Tibial nerve (tissue), 4 donors: ENCODE data around the gene NFIA. TPM values are rescaled to one million over a fixed set of nuclear protein-coding genes. Genes with fewer than 3 reads are reported as not detected.

Source experiments
- DNase-seq, 2 donors: peaks; one replicate each; pipeline ENCODE4 v3.0.0-alpha.2; 2019; ENCODE audit warnings: low spot score in 2 of 2
- H3K27ac ChIP-seq, 4 donors: fragments of 200-600 bp; sonication (generic) in 3 of 4; one replicate each; pipeline ENCODE4 v1.5.1; 2017 to 2019; ENCODE audit warnings: mild to moderate bottlenecking in 1 of 4
- H3K27me3 ChIP-seq, 2 donors: fragments of 200-600 bp; sonication (generic) in 1 of 2; one replicate each; pipeline versions ENCODE4 v1.5.1 to v1.6.0; 2017 to 2019
- H3K36me3 ChIP-seq, 3 donors: fragments of 200-600 bp; sonication (generic); one replicate each; pipeline ENCODE4 v1.5.1; 2018 to 2019
- H3K4me1 ChIP-seq, 4 donors: fragments of 200-600 bp; sonication (generic) in 3 of 4; one replicate each; pipeline ENCODE4 v1.5.1; 2017 to 2019
- H3K4me3 ChIP-seq, 4 donors: fragments of 200-600 bp; sonication (generic) in 3 of 4; one replicate each; pipeline ENCODE4 v1.5.1; 2017 to 2019; ENCODE audit warnings: mild to moderate bottlenecking in 1 of 4, moderate library complexity in 1 of 4
- H3K9me3 ChIP-seq, 4 donors: fragments of 200-600 bp; sonication (generic) in 3 of 4; one replicate each; pipeline ENCODE4 v1.5.1; 2017 to 2019
- CTCF ChIP-seq, 5 experiments: fragments of 200-600 bp in 3 of 5; fragments of 450-650 bp in 2 of 5; sonication (generic) in 3 of 5; IDR thresholded peaks; one replicate each; pipeline ENCODE4 v1.5.1; 2016 to 2019; ENCODE audit warnings: antibody characterized with exemption in 5 of 5, mild to moderate bottlenecking in 3 of 5, moderate library complexity in 2 of 5
- EP300 ChIP-seq, 2 donors: sonication (generic); formaldehyde crosslinking; IDR thresholded peaks; one replicate each; pipeline ENCODE4 v1.6.1; 2017; ENCODE audit warnings: antibody characterized with exemption in 2 of 2, mild to moderate bottlenecking in 1 of 2
- POLR2A ChIP-seq, 2 donors: fragments of 450-650 bp; IDR thresholded peaks; one replicate each; pipeline ENCODE4 v1.6.1; 2017; ENCODE audit warnings: antibody characterized with exemption in 2 of 2, mild to moderate bottlenecking in 2 of 2, moderate library complexity in 2 of 2
- WGBS, 2 donors: methylation state at CpG; one replicate each; pipeline ENCODE4 v1.1.5; 2018; 5-methylcytosine and 5-hydroxymethylcytosine counted together
- total RNA-seq, 4 donors: library from RNA; depleted of rRNA; stranded (reverse); fragments of >200 nt; gene quantifications; one replicate each; pipeline ENCODE4 v1.1.0, GENCODE V29; 2016

Gene NFIA
- total RNA-seq, 4 donors from 2014 or later: 71.2 to 81.4 (median 75.7) TPM

- no peak for TF ChIP-seq CTCF (IDR thresholded peaks at IDR 0.05)
- TF ChIP-seq POLR2A (IDR thresholded peaks at IDR 0.05): no peak
- no peak for TF ChIP-seq EP300 (IDR thresholded peaks at IDR 0.05)
- H3K27ac ChIP-seq: peak overlapping the region in 3 of 4 donors; percentile 7 to 64 (median 26)
- no peaks in the 10 kb centered on the region for H3K36me3 ChIP-seq
- peaks cover 0 to 73% (median 19%) of the 10 kb centered on the region in 4 donors for H3K4me1 ChIP-seq
- 56% methylated on average over 6 of the region's 6 CpGs for WGBS, 2 donors
- no peak for DNase-seq
- no peaks in the 10 kb centered on the region for H3K9me3 ChIP-seq
- no peaks in the 10 kb centered on the region for H3K27me3 ChIP-seq
- H3K4me3 ChIP-seq: no peak overlapping the region
Measured at GRCh38 chr1:61192663-61193330, 110.4 kb downstream of the NFIA start.

- no peak for TF ChIP-seq CTCF (IDR thresholded peaks at IDR 0.05)
- TF ChIP-seq EP300 (IDR thresholded peaks at IDR 0.05): no peak
- no peak for TF ChIP-seq POLR2A (IDR thresholded peaks at IDR 0.05)
- H3K36me3 ChIP-seq: no peaks in the 10 kb centered on the region
- H3K27ac ChIP-seq: peak overlapping the region in 1 of 4 donors; percentile 26
- H3K4me3 ChIP-seq: no peak overlapping the region
- H3K9me3 ChIP-seq: no peaks in the 10 kb centered on the region
- 54 to 95% methylated on average over 1 of the region's 1 CpG for WGBS, 2 donors
- peaks cover 0 to 74% (median 23%) of the 10 kb centered on the region in 4 donors for H3K4me1 ChIP-seq
- no peak for DNase-seq
- no peaks in the 10 kb centered on the region for H3K27me3 ChIP-seq
Measured at GRCh38 chr1:61193808-61194207, 111.4 kb downstream of the NFIA start.

- Histone ChIP-seq H3K4me3 (no peak overlapping the region), H3K4me1 (peaks cover 0 to 65% (median 9%) of the 10 kb centered on the region in 4 donors)
- 77 to 78% methylated on average over 8 of the region's 8 CpGs for WGBS, 2 donors
Measured at GRCh38 chr1:61198554-61198953, 116.2 kb downstream of the NFIA start.

GRCh38 chr1:61201035-61201434 is 118.7 kb downstream of the NFIA start:
- no peak overlapping the region for H3K27ac ChIP-seq
- peaks cover 0 to 57% (median 7%) of the 10 kb centered on the region in 4 donors for H3K4me1 ChIP-seq
- TF ChIP-seq CTCF (IDR thresholded peaks at IDR 0.05) (no peak), EP300 (IDR thresholded peaks at IDR 0.05) (no peak), POLR2A (IDR thresholded peaks at IDR 0.05) (no peak)

More at GRCh38 chr1:61198554-61198953, 116.2 kb downstream of the NFIA start:
- TF ChIP-seq EP300 (IDR thresholded peaks at IDR 0.05) (no peak), POLR2A (IDR thresholded peaks at IDR 0.05) (no peak), CTCF (IDR thresholded peaks at IDR 0.05) (no peak)
- no peak for DNase-seq
- no peaks in the 10 kb centered on the region for H3K27me3 ChIP-seq
- no peaks in the 10 kb centered on the region for H3K36me3 ChIP-seq
- H3K9me3 ChIP-seq: no peaks in the 10 kb centered on the region
- H3K27ac ChIP-seq: no peak overlapping the region

GRCh38 chr1:61202854-61203598 is 120.7 kb downstream of the NFIA start:
- Histone ChIP-seq H3K4me1 (peaks cover 0 to 56% (median 3%) of the 10 kb centered on the region in 4 donors), H3K9me3 (no peaks in the 10 kb centered on the region), H3K4me3 (peak overlapping the region in 1 of 4 donors; percentile 22), H3K36me3 (no peaks in the 10 kb centered on the region), H3K27ac (peak overlapping the region in 2 of 4 donors; percentile 33 to 64), H3K27me3 (no peaks in the 10 kb centered on the region)
- no peak for DNase-seq
- TF ChIP-seq EP300 (IDR thresholded peaks at IDR 0.05): no peak
- no peak for TF ChIP-seq POLR2A (IDR thresholded peaks at IDR 0.05)
- TF ChIP-seq CTCF (IDR thresholded peaks at IDR 0.05): no peak
- 56 to 70% methylated on average over 11 of the region's 11 CpGs for WGBS, 2 donors

More at GRCh38 chr1:61201035-61201434, 118.7 kb downstream of the NFIA start:
- Histone ChIP-seq H3K4me3 (no peak overlapping the region), H3K9me3 (no peaks in the 10 kb centered on the region), H3K27me3 (no peaks in the 10 kb centered on the region), H3K36me3 (no peaks in the 10 kb centered on the region)
- WGBS, 2 donors: 69 to 72% methylated on average over 5 of the region's 5 CpGs
- no peak for DNase-seq
